Common myeloid progenitor, CD34-positive (primary cell): ENCODE data around the gene LYST.
A peak's percentile ranks its signal among the peaks of the same experiment; 100 is the strongest.

Experiments
- CTCF ChIA-PET: fragments of 350-600 bp; sonication (Branson Sonifier 250); formaldehyde crosslinking; loops from one replicate; lab custom pipeline; 2021; ENCODE audit warnings: antibody characterized with exemption; lab: Charles Lee
- POLR2A ChIA-PET: fragments of 350-600 bp; sonication (Branson Sonifier 250); formaldehyde crosslinking; loops from one replicate; lab custom pipeline; 2021; ENCODE audit warnings: antibody characterized with exemption; lab: Charles Lee
- DNase-seq, 3 donors: peaks; one replicate each; pipeline versions ENCODE4 v3.0.0 to v3.0.0-alpha.2; 2013
- H3K27ac ChIP-seq, 2 experiments: 1 replicate in 1 of 2; 2 replicates in 1 of 2; pipeline ENCODE4 v1.7.0; 2013; ENCODE audit warnings: inconsistent platforms in 2 of 2, low read length in 2 of 2, mild to moderate bottlenecking in 2 of 2, low read depth in 1 of 2, moderate library complexity in 1 of 2; ENCODE audit not compliant: severe bottlenecking in 2 of 2, insufficient read depth in 1 of 2, poor library complexity in 1 of 2
- H3K27me3 ChIP-seq, 5 experiments: replicated peaks in 2 of 5; 1 replicate in 3 of 5; 2 replicates in 2 of 5; pipeline versions ENCODE4 v1.6.1 to v1.7.0; 2013; ENCODE audit warnings: low read length in 4 of 5, mild to moderate bottlenecking in 2 of 5, moderate library complexity in 2 of 5, inconsistent platforms in 1 of 5; ENCODE audit not compliant: insufficient read depth in 5 of 5, control insufficient read depth in 4 of 5
- H3K36me3 ChIP-seq, 4 experiments: 1 replicate in 2 of 4; 2 replicates in 2 of 4; pipeline versions ENCODE4 v1.6.1 to v1.7.0; 2013; ENCODE audit warnings: low read length in 3 of 4, control low read depth in 1 of 4, mild to moderate bottlenecking in 1 of 4; ENCODE audit not compliant: control insufficient read depth in 4 of 4, insufficient read depth in 4 of 4
- H3K4me1 ChIP-seq, 4 experiments: 1 replicate in 3 of 4; 2 replicates in 1 of 4; pipeline versions ENCODE4 v1.6.1 to v1.7.1; 2013; ENCODE audit warnings: low read length in 3 of 4, mild to moderate bottlenecking in 3 of 4, control low read depth in 1 of 4, inconsistent platforms in 1 of 4, moderate library complexity in 1 of 4; ENCODE audit not compliant: control insufficient read depth in 4 of 4, insufficient read depth in 4 of 4; ENCODE audit errors: control extremely low read depth in 1 of 4
- H3K4me3 ChIP-seq, 7 experiments: 1 replicate in 4 of 7; 2 replicates in 3 of 7; pipeline versions ENCODE4 v1.5.1 to v1.7.0; 2013; ENCODE audit warnings: mild to moderate bottlenecking in 7 of 7, low read length in 6 of 7, moderate library complexity in 6 of 7, inconsistent platforms in 2 of 7, low read depth in 2 of 7, control low read depth in 1 of 7; ENCODE audit not compliant: insufficient read depth in 4 of 7, control insufficient read depth in 1 of 7; ENCODE audit errors: extremely low read depth in 1 of 7
- H3K9me3 ChIP-seq, 5 experiments: 1 replicate in 4 of 5; 2 replicates in 1 of 5; pipeline versions ENCODE4 v1.6.1 to v1.7.1; 2013; ENCODE audit warnings: low read length in 4 of 5, mild to moderate bottlenecking in 2 of 5, inconsistent platforms in 1 of 5, low read depth in 1 of 5, moderate library complexity in 1 of 5; ENCODE audit not compliant: control insufficient read depth in 4 of 5, insufficient read depth in 2 of 5; ENCODE audit errors: control extremely low read depth in 1 of 5
- WGBS: methylation state at CpG from one replicate; pipeline ENCODE4 v1.1.5; 2013; ENCODE audit not compliant: insufficient coverage; 5-methylcytosine and 5-hydroxymethylcytosine counted together

LYST gene

GRCh38 chr1:235781807-235782206, 84.9 kb downstream of the LYST start:
- POLR2A ChIA-PET = no interaction called here
- Histone ChIP-seq H3K27ac (no peak overlapping the region), H3K4me1 (no peaks in the 10 kb centered on the region), H3K4me3 (no peak overlapping the region), H3K27me3 (no peaks in the 10 kb centered on the region), H3K36me3 (peaks cover 0 to 4% (median 0%) of the 10 kb centered on the region in 4 experiments), H3K9me3 (no peaks in the 10 kb centered on the region)
- CTCF ChIA-PET = interaction anchor here (0.7 to 1.6 kb wide), 7 partner anchors 8 to 313 kb away, joined by 3 to 8 read pairs (median 3); no protein-coding TSS in a partner anchor
- DNase-seq = no peak
- WGBS = 80% methylated on average over 2 of the region's 2 CpGs

GRCh38 chr1:235779770-235780169, 86.9 kb downstream of the LYST start:
- POLR2A ChIA-PET = no interaction called here
- DNase-seq = no peak
- CTCF ChIA-PET = no interaction called here
- H3K9me3 ChIP-seq = no peaks in the 10 kb centered on the region
- no peak overlapping the region for H3K27ac ChIP-seq
- H3K4me1 ChIP-seq = no peaks in the 10 kb centered on the region
- no peak overlapping the region for H3K4me3 ChIP-seq
- WGBS = no CpG with 5 or more reads among the region's 2 CpGs
- peaks cover 0 to 5% (median under 1%) of the 10 kb centered on the region in 4 experiments for H3K36me3 ChIP-seq
- no peaks in the 10 kb centered on the region for H3K27me3 ChIP-seq

- no peaks in the 10 kb centered on the region for H3K27me3 ChIP-seq
- POLR2A ChIA-PET = no interaction called here
- no peak overlapping the region for H3K4me3 ChIP-seq
- H3K4me1 ChIP-seq = no peaks in the 10 kb centered on the region
- 100% methylated on average over 1 of the region's 3 CpGs for WGBS
- CTCF ChIA-PET = interaction anchor here (1.1 kb wide), 1 partner anchor 69 kb away, joined by 3 read pairs; no protein-coding TSS in a partner anchor
- H3K9me3 ChIP-seq = no peaks in the 10 kb centered on the region
- H3K27ac ChIP-seq = no peak overlapping the region
- no peak for DNase-seq
- H3K36me3 ChIP-seq = peaks cover 0 to 9% (median 2%) of the 10 kb centered on the region in 4 experiments
Measured at GRCh38 chr1:235776396-235776795, 90.3 kb downstream of the LYST start.

- Histone ChIP-seq H3K4me3 (no peak overlapping the region), H3K9me3 (no peaks in the 10 kb centered on the region), H3K27ac (no peak overlapping the region), H3K36me3 (peaks cover 0 to 9% (median 2%) of the 10 kb centered on the region in 4 experiments), H3K4me1 (no peaks in the 10 kb centered on the region), H3K27me3 (no peaks in the 10 kb centered on the region)
- ChIA-PET CTCF (no interaction called here), POLR2A (no interaction called here)
- DNase-seq = no peak
Measured at GRCh38 chr1:235775246-235775860, 91.4 kb downstream of the LYST start.

- Histone ChIP-seq H3K4me1 (no peaks in the 10 kb centered on the region), H3K27me3 (no peaks in the 10 kb centered on the region), H3K27ac (no peak overlapping the region), H3K9me3 (no peaks in the 10 kb centered on the region), H3K4me3 (no peak overlapping the region), H3K36me3 (peaks cover 2 to 11% (median 7%) of the 10 kb centered on the region in 4 experiments)
- 87% methylated on average over 2 of the region's 2 CpGs for WGBS
- ChIA-PET CTCF (no interaction called here), POLR2A (no interaction called here)
- no peak for DNase-seq
Measured at GRCh38 chr1:235767795-235768194, 98.9 kb downstream of the LYST start.

- ChIA-PET POLR2A (no interaction called here), CTCF (no interaction called here)
- no peak for DNase-seq
- Histone ChIP-seq H3K36me3 (peaks cover 2 to 8% (median 5%) of the 10 kb centered on the region in 4 experiments), H3K27me3 (no peaks in the 10 kb centered on the region), H3K4me3 (no peak overlapping the region), H3K4me1 (no peaks in the 10 kb centered on the region), H3K9me3 (no peaks in the 10 kb centered on the region), H3K27ac (no peak overlapping the region)
- no CpG with 5 or more reads among the region's 1 CpG for WGBS
Measured at GRCh38 chr1:235766794-235767285, 99.9 kb downstream of the LYST start.

GRCh38 chr1:235763962-235764361, 102.7 kb downstream of the LYST start:
- WGBS = 94% methylated on average over 3 of the region's 3 CpGs
- H3K36me3 ChIP-seq = peaks cover under 1 to 12% (median 5%) of the 10 kb centered on the region in 4 experiments
- CTCF ChIA-PET = no interaction called here

More at GRCh38 chr1:235763962-235764361, 102.7 kb downstream of the LYST start:
- Histone ChIP-seq H3K9me3 (no peaks in the 10 kb centered on the region), H3K4me3 (no peak overlapping the region), H3K27me3 (no peaks in the 10 kb centered on the region), H3K27ac (no peak overlapping the region), H3K4me1 (no peaks in the 10 kb centered on the region)
- POLR2A ChIA-PET = no interaction called here
- peak in 2 of 3 donors; percentile 11 to 13 for DNase-seq
